Regular cardiac myocyte (primary cell): ENCODE measurements around the gene CBARP. TPM values are rescaled to one million over a fixed set of nuclear protein-coding genes. Genes with fewer than 3 reads are reported as not detected.

Source experiments
- total RNA-seq: library from RNA; depleted of rRNA; stranded (reverse); fragments of >200 nt; gene quantifications from 2 replicates; pipeline ENCODE4 v1.2.3, GENCODE V29; 2014

The CBARP gene
- total RNA-seq, result 1.7 TPM in 2 replicates

DNA sequence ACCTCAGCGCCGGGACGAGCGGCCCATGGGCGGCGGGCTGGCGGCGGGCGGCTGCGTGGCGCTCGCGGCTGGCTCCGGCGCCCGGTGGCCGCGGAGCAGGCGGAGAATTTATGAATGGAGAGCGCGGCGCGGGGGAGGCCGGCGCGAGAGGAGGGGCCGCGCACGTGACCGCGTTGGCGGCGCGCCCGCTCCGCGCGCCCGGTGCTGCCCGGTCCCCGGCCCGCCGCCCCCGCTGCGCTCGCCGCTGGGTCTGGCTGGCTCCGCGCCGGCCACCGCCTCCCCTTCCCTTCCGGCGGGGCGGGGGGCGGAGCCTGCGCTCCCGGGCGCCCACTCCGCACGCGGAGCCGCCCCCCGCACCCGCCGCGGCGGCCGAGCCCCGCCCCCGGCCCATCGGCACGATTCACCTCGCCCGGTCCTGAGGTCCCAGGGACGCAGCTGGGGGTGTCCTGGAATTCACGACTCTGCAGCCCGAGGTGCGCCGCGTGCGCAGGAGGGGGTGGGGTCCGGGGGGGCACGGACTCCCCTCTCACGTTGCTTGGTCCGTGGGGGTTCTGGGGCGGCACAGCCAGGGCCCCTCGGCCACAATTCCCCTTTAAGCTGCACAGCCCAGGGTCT, at the start of gene CBARP:
TSS of gene CBARP (minus strand) at position 252 of the 615 bp plus-strand sequence. CDS start 1,905 bp downstream, outside the sequence.

GRCh38 chr19:1285737-1286360, 48.0 kb upstream of the CBARP start, which contains the start of gene EFNA2:
Gene EFNA2 (plus strand): TSS chr19:1285873. CDS start chr19:1286169, 296 bp downstream.

DNA sequence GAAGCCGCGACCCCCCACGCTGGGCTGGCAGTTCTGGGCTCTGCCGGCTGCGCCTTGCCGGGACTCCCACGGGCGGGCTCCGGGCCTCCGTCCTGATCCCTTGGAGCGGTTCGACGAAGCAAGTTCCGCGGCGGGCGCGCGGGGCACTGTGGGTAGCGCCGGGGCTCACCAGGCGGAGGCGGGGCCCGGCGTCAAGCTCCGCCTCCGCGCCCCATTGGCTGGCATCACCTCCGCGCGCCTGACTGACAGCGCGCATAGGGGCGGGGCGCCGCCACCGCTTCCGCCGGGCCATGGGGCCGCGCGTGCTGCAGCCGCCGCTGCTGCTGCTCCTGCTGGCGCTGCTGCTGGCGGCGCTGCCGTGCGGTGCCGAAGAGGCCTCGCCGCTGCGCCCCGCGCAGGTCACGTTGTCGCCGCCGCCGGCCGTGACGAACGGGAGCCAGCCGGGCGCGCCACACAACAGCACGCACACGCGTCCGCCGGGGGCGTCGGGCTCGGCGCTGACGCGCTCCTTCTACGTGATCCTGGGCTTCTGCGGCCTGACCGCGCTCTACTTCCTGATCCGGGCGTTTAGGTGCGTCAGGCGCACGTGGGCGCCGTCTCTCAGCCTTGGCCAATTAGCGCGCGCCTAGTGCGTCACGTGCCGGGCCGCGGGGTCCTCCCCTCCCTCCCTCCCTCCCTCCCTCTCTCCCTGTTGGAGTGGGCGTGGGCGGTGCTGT, 37.6 kb upstream of the CBARP start, which contains the start of gene FAM174C:
TSS of gene FAM174C (plus strand) at position 271 of the 716 bp plus-strand sequence. CDS start at position 291, 20 bp downstream.

DNA sequence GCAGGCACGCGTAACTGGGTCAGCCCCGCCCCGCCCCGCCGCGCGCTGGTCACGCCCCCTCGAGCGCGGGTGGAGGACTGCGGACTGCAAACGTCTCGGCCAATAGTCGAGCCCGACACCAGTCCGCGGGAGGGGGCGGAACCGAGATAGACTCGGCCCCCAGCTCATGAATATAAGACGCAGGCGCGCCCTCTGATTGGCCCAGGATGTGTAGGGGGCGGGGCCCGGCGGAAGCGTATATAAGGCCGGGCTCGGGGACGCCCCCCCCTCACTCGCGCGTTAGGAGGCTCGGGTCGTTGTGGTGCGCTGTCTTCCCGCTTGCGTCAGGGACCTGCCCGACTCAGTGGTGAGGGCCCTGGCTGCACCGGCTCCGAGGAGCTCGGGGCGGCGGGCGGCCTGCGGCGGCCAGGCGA, 31.3 kb upstream of the CBARP start, which contains the start of gene CIRBP:
TSS of gene CIRBP (plus strand) at position 268 of the 413 bp plus-strand sequence. CDS start 1,602 bp downstream, outside the sequence.

DNA sequence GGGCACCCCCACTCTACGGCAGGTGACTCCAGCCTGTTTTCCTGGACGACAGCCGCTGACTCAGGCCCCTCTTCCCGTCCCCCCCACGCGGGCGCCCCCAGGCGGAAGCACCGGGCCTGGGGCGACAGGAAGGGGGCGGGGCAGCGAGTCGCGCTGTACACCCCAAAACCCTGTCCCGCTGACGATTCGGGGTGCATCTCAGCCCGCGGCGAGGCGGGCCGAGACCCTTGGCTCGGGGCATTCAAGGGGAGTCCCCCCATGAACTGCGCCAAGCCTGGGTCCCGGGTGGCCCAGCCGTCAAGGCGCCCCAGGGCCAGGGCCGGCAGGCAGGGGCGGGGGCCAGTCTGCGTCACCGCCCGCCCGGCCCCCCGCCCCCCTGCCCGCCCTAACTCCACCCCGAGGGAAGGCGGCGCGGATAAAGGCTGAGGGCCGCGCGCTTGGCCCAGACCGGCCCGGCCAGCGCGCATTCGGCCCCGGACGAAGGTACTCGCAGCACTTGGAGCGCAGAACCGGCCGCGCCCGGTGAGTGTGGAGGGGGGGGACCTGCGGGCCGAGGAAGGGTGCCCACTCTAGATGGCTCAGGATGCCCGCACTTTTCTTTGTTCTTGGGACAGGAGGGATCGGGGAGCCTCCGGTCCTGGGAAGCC, 10.5 kb upstream of the CBARP start, which contains the start of gene MIDN:
TSS of gene MIDN (plus strand) at position 445 of the 647 bp plus-strand sequence. CDS start 1,714 bp downstream, outside the sequence.

GRCh38 chr19:1241417-1242095, 3.8 kb upstream of the CBARP start, which contains the start of gene ATP5F1D:
Gene ATP5F1D (plus strand): TSS chr19:1241751. CDS start chr19:1241851, 100 bp downstream.

GRCh38 chr19:1205114-1206099, 32.4 kb downstream of the CBARP start, which contains the start of gene STK11:
Gene STK11 (plus strand): TSS chr19:1205778. CDS start chr19:1206914, 1,136 bp downstream.

Other genes with a start within 250 kb of the CBARP start
- gene GRIN3B, start 237.6 kb downstream of the CBARP start, total RNA-seq, result under 0.01 TPM in 2 replicates
- gene TMEM259, start 216.9 kb downstream of the CBARP start, total RNA-seq, result 65.7 and 95.7 TPM in 2 replicates
- not detected in 2 replicates for gene RNU6-2, start 216.5 kb downstream of the CBARP start, total RNA-seq
- 141 and 167 TPM in 2 replicates for gene CNN2, start 211.4 kb downstream of the CBARP start, total RNA-seq
- gene ABCA7, start 197.9 kb downstream of the CBARP start, total RNA-seq, result 5.0 and 5.9 TPM in 2 replicates
- gene ARHGAP45, start 170.8 kb downstream of the CBARP start, total RNA-seq, result 1.7 and 2.0 TPM in 2 replicates
- 42.8 and 90.5 TPM in 2 replicates for gene POLR2E, start 142.6 kb downstream of the CBARP start, total RNA-seq
- gene GPX4, start 134.0 kb downstream of the CBARP start, total RNA-seq, result 187 and 281 TPM in 2 replicates
- 34.1 and 40.3 TPM in 2 replicates for gene SBNO2, start 63.7 kb downstream of the CBARP start, total RNA-seq
- gene STK11, start 32.2 kb downstream of the CBARP start, total RNA-seq, result 82.9 and 101 TPM in 2 replicates
- gene ATP5F1D, start 3.7 kb upstream of the CBARP start, total RNA-seq, result 11.8 and 29.1 TPM in 2 replicates
- gene MIDN, start 10.6 kb upstream of the CBARP start, total RNA-seq, result 8.7 and 22.4 TPM in 2 replicates
- 199 and 207 TPM in 2 replicates for gene CIRBP, start 31.3 kb upstream of the CBARP start, total RNA-seq
- 22.8 and 24.2 TPM in 2 replicates for gene FAM174C, start 37.5 kb upstream of the CBARP start, total RNA-seq
- not detected in 2 replicates for gene EFNA2, start 47.9 kb upstream of the CBARP start, total RNA-seq
- gene NDUFS7, start 145.9 kb upstream of the CBARP start, total RNA-seq, result 47.6 and 53.3 TPM in 2 replicates
- 35.2 and 40.1 TPM in 2 replicates for gene GAMT, start 163.5 kb upstream of the CBARP start, total RNA-seq
- gene DAZAP1, start 169.6 kb upstream of the CBARP start, total RNA-seq, result 42.3 and 80.3 TPM in 2 replicates
- gene RPS15, start 200.4 kb upstream of the CBARP start, total RNA-seq, result 300 and 351 TPM in 2 replicates
- 0.19 and 0.28 TPM in 2 replicates for gene APC2, start 212.1 kb upstream of the CBARP start, total RNA-seq
- gene C19orf25, start 241.2 kb upstream of the CBARP start, total RNA-seq, result 21.3 and 23.7 TPM in 2 replicates